B cell (primary cell): ENCODE measurements around the gene UGT1A7. TPM values are rescaled to one million over a fixed set of nuclear protein-coding genes. Genes with fewer than 3 reads are reported as not detected.

Experiments
- ATAC-seq: fragments of 200-7000 bp; cut with Tn5 transposase; one replicate; pipeline ENCODE4 v1.10.0; 2021; ENCODE audit warnings: low read depth, mild to moderate bottlenecking, moderate number of reproducible peaks, moderate library complexity
- CTCF ChIA-PET: fragments of 350-600 bp; sonication (Branson Sonifier 250); formaldehyde crosslinking; loops from one replicate; lab custom pipeline; 2021; ENCODE audit warnings: antibody characterized with exemption, inconsistent platforms; lab: Charles Lee
- POLR2A ChIA-PET: fragments of 350-600 bp; sonication (Branson Sonifier 250); formaldehyde crosslinking; loops from one replicate; lab custom pipeline; 2021; ENCODE audit warnings: antibody characterized with exemption; lab: Charles Lee
- DNase-seq: peaks from one replicate; pipeline ENCODE4 v3.0.0; 2013
- H2AFZ ChIP-seq: 2 replicates; pipeline ENCODE4 v1.6.1; 2012; ENCODE audit warnings: mild to moderate bottlenecking, low read depth, low read length; ENCODE audit not compliant: insufficient read depth, poor library complexity, severe bottlenecking
- H3K27ac ChIP-seq, 2 donors: 1 replicate in 1 of 2; 2 replicates in 1 of 2; pipeline ENCODE4 v1.5.1; 2012 to 2013; ENCODE audit warnings: low read length in 2 of 2, mild to moderate bottlenecking in 2 of 2, moderate library complexity in 1 of 2
- H3K27me3 ChIP-seq, 4 experiments: fragments of 200-600 bp in 1 of 4; sonication (generic) in 1 of 4; replicated peaks in 1 of 4; 1 replicate in 2 of 4; 2 replicates in 2 of 4; pipeline versions ENCODE4 v1.6.1 to v1.7.0; 2013 to 2016; ENCODE audit warnings: low read length in 3 of 4, mild to moderate bottlenecking in 2 of 4, mixed read lengths in 1 of 4, moderate library complexity in 1 of 4; ENCODE audit not compliant: insufficient read depth in 4 of 4, control insufficient read depth in 3 of 4; ENCODE audit errors: control extremely low read depth in 1 of 4
- H3K36me3 ChIP-seq, 2 experiments: replicated peaks in 1 of 2; 1 replicate in 1 of 2; 2 replicates in 1 of 2; pipeline versions ENCODE4 v1.6.1 to v1.7.1; 2013; ENCODE audit warnings: low read length in 1 of 2; ENCODE audit not compliant: insufficient read depth in 2 of 2, control insufficient read depth in 1 of 2; ENCODE audit errors: control extremely low read depth in 1 of 2, extremely low read depth in 1 of 2
- H3K4me1 ChIP-seq, 2 donors: fragments of 200-600 bp in 1 of 2; sonication (generic) in 1 of 2; 1 replicate in 1 of 2; 2 replicates in 1 of 2; pipeline versions ENCODE4 v1.5.1 to v1.6.1; 2013 to 2017; ENCODE audit warnings: low read length in 2 of 2; ENCODE audit not compliant: control insufficient read depth in 2 of 2, insufficient read depth in 2 of 2
- H3K4me2 ChIP-seq: replicated peaks from 2 replicates; pipeline ENCODE3; 2012; ENCODE audit warnings: mild to moderate bottlenecking, low read depth, low read length; ENCODE audit not compliant: poor library complexity, severe bottlenecking
- H3K4me3 ChIP-seq, 5 experiments: fragments of 200-600 bp in 1 of 5; sonication (generic) in 1 of 5; 1 replicate in 3 of 5; 2 replicates in 2 of 5; pipeline versions ENCODE4 v1.5.1 to v1.7.0; 2011 to 2016; ENCODE audit warnings: low read length in 4 of 5, mild to moderate bottlenecking in 4 of 5, low read depth in 2 of 5, control low read depth in 1 of 5, moderate library complexity in 1 of 5; ENCODE audit not compliant: insufficient read depth in 1 of 5; ENCODE audit errors: control extremely low read depth in 1 of 5, extremely low read depth in 1 of 5
- H3K79me2 ChIP-seq: fragments of 200-600 bp; sonication (generic); one replicate; pipeline ENCODE4 v1.6.0; 2016; ENCODE audit warnings: low read length; ENCODE audit not compliant: control insufficient read depth, insufficient read depth
- H3K9ac ChIP-seq: fragments of 200-600 bp; sonication (generic); 2 replicates; pipeline ENCODE4 v1.6.1; 2017; ENCODE audit warnings: mild to moderate bottlenecking, low read length, moderate library complexity
- H3K9me3 ChIP-seq, 3 donors: one replicate each; pipeline versions ENCODE4 v1.6.1 to v1.7.1; 2013; ENCODE audit warnings: low read length in 2 of 3; ENCODE audit not compliant: control insufficient read depth in 2 of 3, insufficient read depth in 1 of 3; ENCODE audit errors: control extremely low read depth in 1 of 3
- H4K20me1 ChIP-seq: 2 replicates; pipeline ENCODE4 v1.6.0; 2012; ENCODE audit warnings: mild to moderate bottlenecking, low read length; ENCODE audit not compliant: insufficient read depth, control insufficient read depth, poor library complexity, severe bottlenecking
- H3K27ac Mint-ChIP-seq: one replicate; pipeline ENCODE4 v1.8.0; 2021; ENCODE audit warnings: mixed read lengths
- H3K27me3 Mint-ChIP-seq: one replicate; pipeline ENCODE4 v1.8.0; 2021; ENCODE audit warnings: mixed read lengths
- H3K4me1 Mint-ChIP-seq: one replicate; pipeline ENCODE4 v1.8.0; 2021; ENCODE audit warnings: mixed read lengths
- H3K4me3 Mint-ChIP-seq: one replicate; pipeline ENCODE4 v1.8.0; 2021; ENCODE audit warnings: mixed read lengths
- H3K9me3 Mint-ChIP-seq: one replicate; pipeline ENCODE4 v1.8.0; 2022; ENCODE audit warnings: mixed read lengths; ENCODE audit not compliant: insufficient read depth
- EZH2 ChIP-seq: IDR thresholded peaks from 2 replicates; pipeline ENCODE4 v1.6.1; 2012; ENCODE audit warnings: borderline replicate concordance, low read depth, mild to moderate bottlenecking, moderate library complexity, low read length; ENCODE audit not compliant: insufficient read depth, poor library complexity, severe bottlenecking
- WGBS: methylation state at CpG from one replicate; pipeline ENCODE4 v1.1.5; 2013; ENCODE audit warnings: missing lambda C conversion rate; ENCODE audit not compliant: insufficient coverage; 5-methylcytosine and 5-hydroxymethylcytosine counted together
- intact Hi-C: fragments of 100-400 bp; cut with micrococcal nuclease; formaldehyde crosslinking; loops from one replicate; pipeline ENCODE4 v1.10.0; 2022
- polyA plus RNA-seq: library from polyadenylated mRNA; depleted of rRNA; stranded (reverse); fragments of >200 nt; gene quantifications from 2 replicates; pipeline ENCODE4 v1.2.3, GENCODE V29; 2012
- total RNA-seq, 2 donors: library from RNA; stranded (reverse); fragments of 120-200 nt in 1 of 2; gene quantifications; 1 replicate in 1 of 2; 2 replicates in 1 of 2; pipeline versions ENCODE4 v1.2.3 to v1.2.4, GENCODE V29; 2013 to 2022
- TF ChIP-seq, protein P1 (sequence below): fragments of 200-600 bp; IDR thresholded peaks from one replicate; pipeline ENCODE4 v1.8.0; 2022; ENCODE audit warnings: antibody characterized with exemption, mild to moderate bottlenecking

Gene UGT1A7
- total and polyA plus RNA-seq, 2 donors (not counting 1 experiment from before 2014, with no cell fraction given), result not detected

DNA sequence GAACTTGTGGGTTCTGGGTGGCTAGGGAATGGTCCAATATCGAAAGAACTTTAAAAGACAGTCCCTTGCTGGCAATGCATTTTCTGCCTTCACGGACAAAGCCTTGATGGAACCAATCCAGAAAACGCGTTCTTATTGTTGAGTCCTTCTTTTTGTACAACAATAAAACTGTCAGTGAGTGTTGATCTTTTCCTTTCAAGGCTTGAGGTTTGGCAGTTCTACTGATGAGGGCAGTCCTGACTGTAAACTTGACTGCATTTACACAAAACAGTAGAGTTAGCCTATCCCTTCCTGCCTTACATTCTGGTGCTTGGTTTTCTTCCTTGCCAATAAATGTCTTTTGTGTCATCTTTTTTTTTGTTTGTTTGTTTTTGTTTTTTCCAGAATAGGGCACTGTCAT, 2.5 kb upstream of the UGT1A7 start:
- ChIA-PET POLR2A (no interaction called here), CTCF (no interaction called here)
- no peak overlapping the region for H3K27ac ChIP-seq
- Mint-ChIP-seq H3K27me3 (peaks cover 8% of the 10 kb centered on the region), H3K27ac (no peak overlapping the region), H3K9me3 (no peaks in the 10 kb centered on the region), H3K4me1 (peaks cover 16% of the 10 kb centered on the region), H3K4me3 (no peak overlapping the region)
- H4K20me1 ChIP-seq, result no peaks in the 10 kb centered on the region
- no peaks in the 10 kb centered on the region for H3K36me3 ChIP-seq
- ATAC-seq (no peak), DNase-seq (no peak)
- H3K4me3 ChIP-seq, result no peak overlapping the region
- intact Hi-C loops, result no loop called here
- no peak overlapping the region for H3K4me2 ChIP-seq
- H3K9ac ChIP-seq, result no peak overlapping the region
- WGBS, result 52% methylated on average over 2 of the region's 4 CpGs
- H3K4me1 ChIP-seq, result peaks cover 0 to 6% of the 10 kb centered on the region in 2 donors
- no peaks in the 10 kb centered on the region for H3K9me3 ChIP-seq
- no peaks in the 10 kb centered on the region for H3K27me3 ChIP-seq
- no peak overlapping the region for H2AFZ ChIP-seq
- TF ChIP-seq, protein P1, sequence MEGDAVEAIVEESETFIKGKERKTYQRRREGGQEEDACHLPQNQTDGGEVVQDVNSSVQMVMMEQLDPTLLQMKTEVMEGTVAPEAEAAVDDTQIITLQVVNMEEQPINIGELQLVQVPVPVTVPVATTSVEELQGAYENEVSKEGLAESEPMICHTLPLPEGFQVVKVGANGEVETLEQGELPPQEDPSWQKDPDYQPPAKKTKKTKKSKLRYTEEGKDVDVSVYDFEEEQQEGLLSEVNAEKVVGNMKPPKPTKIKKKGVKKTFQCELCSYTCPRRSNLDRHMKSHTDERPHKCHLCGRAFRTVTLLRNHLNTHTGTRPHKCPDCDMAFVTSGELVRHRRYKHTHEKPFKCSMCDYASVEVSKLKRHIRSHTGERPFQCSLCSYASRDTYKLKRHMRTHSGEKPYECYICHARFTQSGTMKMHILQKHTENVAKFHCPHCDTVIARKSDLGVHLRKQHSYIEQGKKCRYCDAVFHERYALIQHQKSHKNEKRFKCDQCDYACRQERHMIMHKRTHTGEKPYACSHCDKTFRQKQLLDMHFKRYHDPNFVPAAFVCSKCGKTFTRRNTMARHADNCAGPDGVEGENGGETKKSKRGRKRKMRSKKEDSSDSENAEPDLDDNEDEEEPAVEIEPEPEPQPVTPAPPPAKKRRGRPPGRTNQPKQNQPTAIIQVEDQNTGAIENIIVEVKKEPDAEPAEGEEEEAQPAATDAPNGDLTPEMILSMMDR, result no peak
- TF ChIP-seq EZH2, result no peak
- no peaks in the 10 kb centered on the region for H3K79me2 ChIP-seq

DNA sequence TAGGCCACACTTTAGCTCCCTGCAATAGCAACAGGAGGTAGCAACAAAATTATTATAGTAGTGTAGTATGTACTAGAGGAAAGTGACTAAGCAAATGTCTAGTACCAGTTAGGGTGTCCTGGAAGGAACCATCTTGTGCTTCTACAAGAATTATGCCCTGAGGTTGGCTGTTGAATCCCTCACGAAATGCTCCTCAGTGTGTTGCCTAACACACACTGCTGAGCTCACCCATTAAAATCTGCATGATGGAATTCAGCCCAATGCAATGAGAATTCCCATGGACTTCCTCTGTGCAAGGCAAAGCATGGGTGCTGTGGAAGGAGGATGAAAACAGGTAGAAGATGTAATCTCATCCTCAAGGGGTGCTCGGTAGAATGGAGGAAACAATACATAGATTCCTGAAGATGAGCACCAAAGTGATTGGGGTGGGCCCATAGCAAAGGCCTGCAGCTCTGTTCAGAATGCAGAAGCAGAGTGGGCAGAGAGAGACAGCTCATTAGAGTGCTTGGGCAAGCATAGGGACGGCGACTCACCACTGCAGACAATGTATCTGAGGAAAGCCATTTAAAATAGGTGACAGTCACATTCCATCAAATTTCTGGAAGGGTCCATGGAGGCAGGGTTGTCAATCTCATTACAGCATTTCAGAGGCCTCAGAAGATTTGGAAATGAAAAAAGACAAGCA, 1.2 kb upstream of the UGT1A7 start:
- no peaks in the 10 kb centered on the region for H3K36me3 ChIP-seq
- intact Hi-C loops, result no loop called here
- ChIA-PET POLR2A (no interaction called here), CTCF (interaction anchor here (0.5 kb wide), 1 partner anchor 687 kb away, joined by 4 read pairs; no protein-coding TSS in a partner anchor)
- H3K4me3 ChIP-seq, result no peak overlapping the region
- no peaks in the 10 kb centered on the region for H4K20me1 ChIP-seq
- H3K4me2 ChIP-seq, result no peak overlapping the region
- H3K4me1 ChIP-seq, result peaks cover 0 to 6% of the 10 kb centered on the region in 2 donors
- H3K9me3 Mint-ChIP-seq, result no peaks in the 10 kb centered on the region
- no peak overlapping the region for H2AFZ ChIP-seq
- peaks cover 8% of the 10 kb centered on the region for H3K27me3 Mint-ChIP-seq
- DNase-seq, result no peak
- H3K4me3 Mint-ChIP-seq, result no peak overlapping the region
- H3K9me3 ChIP-seq, result no peaks in the 10 kb centered on the region
- ATAC-seq, result no peak
- H3K79me2 ChIP-seq, result no peaks in the 10 kb centered on the region
- peaks cover 16% of the 10 kb centered on the region for H3K4me1 Mint-ChIP-seq
- TF ChIP-seq, protein P1, result no peak
- TF ChIP-seq EZH2, result no peak
- H3K27ac Mint-ChIP-seq, result no peak overlapping the region
- no peak overlapping the region for H3K27ac ChIP-seq
- H3K27me3 ChIP-seq, result no peaks in the 10 kb centered on the region
- H3K9ac ChIP-seq, result no peak overlapping the region
- WGBS, result 90% methylated on average over 3 of the region's 4 CpGs
